GM10248 (cell line): Measurements from ENCODE around the gene MTMR3.

ENCODE experiments used
- CTCF ChIA-PET: fragments of 300-600 bp; sonication (Branson Sonifier 250); formaldehyde crosslinking; extraction: SDS; loops from one replicate; lab custom pipeline; 2021; ENCODE audit warnings: antibody characterized with exemption; lab: Yijun Ruan, JAX
- POLR2A ChIA-PET: fragments of 350-650 bp; sonication (Branson Sonifier 250); formaldehyde crosslinking; extraction: SDS; loops from one replicate; lab custom pipeline; 2020; ENCODE audit warnings: antibody characterized with exemption; lab: Yijun Ruan, JAX
- DNase-seq: peaks from one replicate; pipeline ENCODE4 v3.0.0; 2012; ENCODE audit errors: extremely low spot score
- TF ChIP-seq, protein P1 (sequence below): IDR thresholded peaks from 2 replicates; pipeline ENCODE4 v1.5.1; 2012; ENCODE audit warnings: mild to moderate bottlenecking, low read depth; ENCODE audit errors: extremely low read depth, missing control alignments, control extremely low read depth

Gene MTMR3

DNA sequence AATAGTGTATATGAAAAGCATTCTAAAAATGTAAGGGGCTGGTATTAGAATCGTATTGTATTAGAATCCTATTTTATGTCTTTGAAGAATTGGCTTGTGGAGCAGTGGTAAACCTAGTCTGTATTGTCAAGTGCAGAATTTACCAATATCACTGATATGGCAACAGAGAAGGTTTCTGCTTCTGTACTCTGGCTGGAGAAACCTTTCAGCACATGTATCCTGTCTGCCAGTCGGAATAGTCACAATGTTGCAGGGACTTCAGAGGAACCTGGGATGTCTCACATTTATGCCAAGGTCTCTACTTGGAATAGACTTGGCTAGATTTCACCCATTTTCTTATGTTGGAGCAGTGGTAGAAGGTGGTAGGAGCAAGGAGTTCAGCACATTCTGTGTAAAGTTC lies 4.4 kb downstream of the MTMR3 start:
- POLR2A ChIA-PET, result no interaction called here
- no peak for DNase-seq
- CTCF ChIA-PET, result interaction anchor here (1.5 kb wide), 1 partner anchor 118 kb away, joined by 3 read pairs; no protein-coding TSS in a partner anchor
- TF ChIP-seq, protein P1, sequence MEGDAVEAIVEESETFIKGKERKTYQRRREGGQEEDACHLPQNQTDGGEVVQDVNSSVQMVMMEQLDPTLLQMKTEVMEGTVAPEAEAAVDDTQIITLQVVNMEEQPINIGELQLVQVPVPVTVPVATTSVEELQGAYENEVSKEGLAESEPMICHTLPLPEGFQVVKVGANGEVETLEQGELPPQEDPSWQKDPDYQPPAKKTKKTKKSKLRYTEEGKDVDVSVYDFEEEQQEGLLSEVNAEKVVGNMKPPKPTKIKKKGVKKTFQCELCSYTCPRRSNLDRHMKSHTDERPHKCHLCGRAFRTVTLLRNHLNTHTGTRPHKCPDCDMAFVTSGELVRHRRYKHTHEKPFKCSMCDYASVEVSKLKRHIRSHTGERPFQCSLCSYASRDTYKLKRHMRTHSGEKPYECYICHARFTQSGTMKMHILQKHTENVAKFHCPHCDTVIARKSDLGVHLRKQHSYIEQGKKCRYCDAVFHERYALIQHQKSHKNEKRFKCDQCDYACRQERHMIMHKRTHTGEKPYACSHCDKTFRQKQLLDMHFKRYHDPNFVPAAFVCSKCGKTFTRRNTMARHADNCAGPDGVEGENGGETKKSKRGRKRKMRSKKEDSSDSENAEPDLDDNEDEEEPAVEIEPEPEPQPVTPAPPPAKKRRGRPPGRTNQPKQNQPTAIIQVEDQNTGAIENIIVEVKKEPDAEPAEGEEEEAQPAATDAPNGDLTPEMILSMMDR, result no peak

DNA sequence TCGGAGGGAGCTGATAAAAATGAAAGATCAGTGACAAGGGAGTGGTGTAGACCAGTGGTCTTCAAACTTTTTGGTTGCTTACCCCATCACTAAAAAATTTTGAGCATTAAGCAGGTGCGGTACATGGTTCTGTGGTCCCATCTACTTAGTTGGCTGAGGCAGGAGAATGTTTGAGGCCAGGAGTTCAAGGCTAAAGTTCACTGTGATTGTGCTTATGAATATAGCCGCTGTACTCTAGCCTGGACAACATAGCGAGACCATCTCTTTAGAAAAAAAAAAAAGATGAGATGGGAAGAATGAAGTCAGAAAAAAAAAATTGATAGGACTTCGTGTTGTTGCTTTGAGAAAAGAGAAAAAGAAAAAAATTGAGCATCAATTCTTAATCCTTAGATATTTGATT lies 7.8 kb downstream of the MTMR3 start:
- TF ChIP-seq, protein P1, result no peak
- DNase-seq, result no peak
- CTCF ChIA-PET, result no interaction called here
- POLR2A ChIA-PET, result no interaction called here

DNA sequence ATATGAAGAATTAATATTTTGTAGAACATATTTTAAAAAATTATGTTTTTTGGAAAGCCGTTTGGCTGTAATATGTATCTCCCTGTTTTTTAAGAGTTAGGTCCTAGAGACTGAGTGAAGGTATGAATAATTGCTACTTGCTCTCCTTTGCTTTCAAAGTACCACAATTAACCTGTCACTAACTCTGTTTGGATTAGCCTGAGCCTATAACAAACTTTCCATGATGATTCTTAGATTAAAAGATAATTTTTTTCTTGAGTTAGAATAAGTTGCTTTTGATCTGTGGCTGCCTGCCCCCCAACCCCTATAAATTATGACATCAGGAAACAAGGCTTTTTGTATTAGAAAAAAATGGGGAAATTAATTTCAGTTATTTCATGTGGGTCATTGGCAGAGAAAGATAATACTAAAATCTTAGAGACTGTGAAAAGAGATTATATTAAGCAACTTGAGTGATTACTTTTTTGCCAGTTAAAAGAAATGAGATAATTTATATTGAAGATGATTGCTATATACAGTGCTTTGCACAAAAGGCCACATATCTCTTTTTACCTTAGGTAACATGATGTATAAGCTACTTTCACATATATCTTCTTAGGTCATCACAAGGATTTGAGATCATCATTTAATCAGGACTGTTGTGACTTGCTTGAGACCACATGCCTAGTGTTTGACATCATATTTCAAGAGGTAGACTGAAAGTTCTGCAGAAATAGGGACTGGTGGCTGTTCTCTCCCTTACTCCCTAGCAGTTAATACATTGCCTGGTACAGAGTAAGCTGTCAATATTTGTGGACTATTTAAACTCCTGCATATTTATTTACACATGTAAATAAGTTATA lies 9.6 kb downstream of the MTMR3 start:
- no peak for DNase-seq
- POLR2A ChIA-PET, result no interaction called here
- CTCF ChIA-PET, result no interaction called here
- TF ChIP-seq, protein P1, result no peak

- CTCF ChIA-PET, result no interaction called here
- no peak for DNase-seq
- TF ChIP-seq, protein P1, result no peak
- POLR2A ChIA-PET, result no interaction called here
These were observed 18.4 kb downstream of the MTMR3 start for GRCh38 chr22:29901354-29901753.

DNA sequence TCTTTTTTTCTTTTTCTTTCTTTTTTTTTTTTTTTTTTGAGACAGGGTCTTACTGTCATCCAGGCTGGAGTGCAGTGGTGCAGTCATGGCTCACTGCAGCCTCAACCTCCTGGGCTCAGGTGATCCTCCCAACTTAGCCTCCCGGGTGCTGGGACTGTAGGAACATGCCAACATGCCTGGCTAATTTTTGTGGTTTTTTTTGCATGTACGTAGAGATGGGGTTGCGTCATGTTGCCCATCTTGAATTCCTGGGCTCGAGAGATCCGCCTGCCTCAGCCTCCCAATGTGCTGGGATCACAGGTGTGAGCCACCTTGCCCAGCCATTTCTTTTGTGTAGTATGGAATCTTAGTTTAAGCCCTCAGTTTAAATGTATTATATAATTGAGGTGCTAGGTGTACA lies 20.4 kb downstream of the MTMR3 start:
- TF ChIP-seq, protein P1, result no peak
- CTCF ChIA-PET, result interaction anchor here (1.3 kb wide), 1 partner anchor 11 kb away, joined by 3 read pairs; no protein-coding TSS in a partner anchor
- POLR2A ChIA-PET, result no interaction called here
- no peak for DNase-seq

DNA sequence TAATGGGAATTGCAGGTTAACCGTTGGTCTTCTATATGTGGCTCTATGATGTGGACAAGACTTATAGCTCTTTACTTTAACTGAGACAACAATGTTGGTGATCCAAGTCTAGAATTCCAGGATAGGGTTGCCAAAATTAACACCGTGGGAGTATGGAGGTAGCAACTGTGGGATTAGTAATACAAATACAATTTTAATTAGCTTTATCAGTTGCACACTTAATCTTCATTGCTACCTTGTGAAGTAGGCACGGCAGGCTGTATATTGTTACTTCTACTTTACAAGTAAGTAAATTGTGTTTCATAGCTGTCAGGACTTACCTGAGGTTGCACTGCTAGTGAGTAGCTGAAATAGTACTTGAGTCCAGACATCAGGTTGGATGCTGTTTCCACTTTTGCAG lies 21.0 kb downstream of the MTMR3 start:
- TF ChIP-seq, protein P1, result no peak
- DNase-seq, result no peak
- POLR2A ChIA-PET, result interaction anchor here (0.6 kb wide), 1 partner anchor 25 kb away, joined by 3 read pairs; no protein-coding TSS in a partner anchor
- CTCF ChIA-PET, result interaction anchor here (1.1 to 1.3 kb wide), 2 partner anchors 11 to 61 kb away, joined by 3 to 4 read pairs; no protein-coding TSS in a partner anchor
